HuH-7.5 (cell line): ENCODE results near the gene PSMB1.

Experiments
- DNase-seq: peaks from one replicate; pipeline ENCODE4 v3.0.0; 2011; ENCODE audit warnings: low spot score

The PSMB1 gene

DNA sequence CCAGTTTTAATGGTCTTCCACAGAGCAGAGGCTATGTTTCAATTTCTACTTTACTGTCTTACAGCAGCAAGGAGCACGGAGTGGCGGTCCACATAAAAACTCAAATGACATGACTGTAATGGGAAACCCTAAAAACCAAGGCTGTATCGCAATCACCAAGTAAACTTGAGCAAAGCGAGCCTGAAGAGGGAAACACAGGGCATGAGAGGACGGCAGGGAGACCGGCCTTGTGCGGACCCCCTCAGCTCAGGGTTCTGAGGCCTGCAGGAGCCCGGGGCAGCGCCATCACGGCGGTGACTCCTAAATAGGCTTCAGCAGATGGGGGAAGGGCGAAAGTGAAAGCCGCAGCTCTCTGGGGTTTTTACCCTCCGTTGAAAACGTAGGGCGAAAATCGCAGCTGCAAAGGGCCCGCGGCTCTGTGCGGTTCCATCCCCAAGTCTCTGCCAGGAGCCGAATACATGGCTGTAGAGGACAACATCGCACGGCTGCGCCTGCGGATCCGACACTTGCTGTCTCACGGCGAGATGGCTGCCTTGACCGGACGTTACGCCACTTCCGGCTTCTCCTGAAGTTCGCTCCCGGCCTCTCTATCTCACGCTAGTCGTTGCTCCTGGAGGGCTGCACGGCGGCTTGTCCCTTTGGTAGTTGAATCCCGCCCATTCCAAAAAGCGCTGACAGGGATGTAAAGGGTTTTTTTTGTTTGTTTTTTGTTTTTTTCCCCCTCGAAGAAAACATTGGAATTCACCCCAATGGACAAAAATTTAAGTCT lies at the start of gene PSMB1:
Gene PSMB1 (minus strand): TSS at position 543 of the 769 bp plus-strand sequence. CDS start 65 bp downstream, at position 478.
- DNase-seq: peak; percentile 43

DNA sequence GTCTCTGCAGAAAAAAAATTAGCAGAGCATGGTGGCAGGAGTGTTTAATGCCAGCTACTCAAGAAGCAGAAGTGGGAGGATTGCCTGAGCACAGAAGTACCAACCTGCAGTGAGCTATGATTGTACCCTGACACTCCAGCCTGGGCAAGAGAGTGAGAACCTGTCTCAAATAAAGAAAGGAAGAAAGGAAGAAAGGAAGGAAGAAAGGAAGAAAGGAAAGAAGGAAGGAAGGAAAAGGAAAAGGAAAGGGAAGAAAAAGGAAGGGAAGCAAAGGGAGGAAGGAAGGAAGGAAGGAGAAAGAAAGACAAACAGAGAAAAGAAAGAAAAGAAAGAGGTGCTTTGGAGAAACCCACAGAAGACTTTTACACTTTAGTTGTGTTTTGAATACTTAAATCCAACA lies 44.2 kb upstream of the PSMB1 start:
- no peak for DNase-seq

DNA sequence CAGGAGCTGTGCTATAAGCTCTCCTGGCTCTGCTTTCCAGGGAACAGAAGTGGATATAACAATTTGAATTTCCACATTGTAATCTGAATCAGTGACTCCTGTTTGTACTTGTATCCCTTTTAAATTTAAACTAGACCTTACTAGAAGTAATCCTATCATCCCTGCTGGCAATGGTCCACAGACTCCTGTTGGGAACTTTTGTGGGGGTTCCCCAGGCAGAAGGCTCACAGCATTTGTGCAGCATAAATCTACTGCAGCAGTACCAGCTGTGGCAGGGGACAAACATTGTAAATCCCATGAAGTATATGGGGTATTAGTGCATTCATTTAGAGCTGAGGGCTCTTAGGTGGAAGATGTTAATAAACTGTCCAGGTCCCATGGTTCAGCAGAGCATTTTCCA lies 43.3 kb upstream of the PSMB1 start:
- DNase-seq: no peak

DNA sequence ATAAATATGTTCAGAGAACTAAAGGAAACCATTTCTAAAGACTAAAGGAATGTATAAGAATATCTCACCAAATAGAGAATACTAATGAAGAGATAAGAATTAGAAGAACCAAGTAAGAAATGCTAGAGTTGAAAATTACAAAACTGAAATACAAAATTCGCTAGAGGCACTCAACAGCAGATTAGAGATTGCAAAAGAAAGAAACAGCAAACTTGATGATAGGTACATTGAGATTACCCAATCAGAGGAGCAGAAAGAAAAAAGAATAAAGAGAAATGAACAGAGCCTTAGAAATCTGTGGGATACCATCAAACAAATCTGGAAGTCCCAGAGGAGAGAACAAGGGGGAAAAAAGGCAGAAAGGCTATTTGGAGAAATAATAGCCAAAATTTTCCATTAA lies 37.6 kb upstream of the PSMB1 start:
- DNase-seq: no peak

DNA sequence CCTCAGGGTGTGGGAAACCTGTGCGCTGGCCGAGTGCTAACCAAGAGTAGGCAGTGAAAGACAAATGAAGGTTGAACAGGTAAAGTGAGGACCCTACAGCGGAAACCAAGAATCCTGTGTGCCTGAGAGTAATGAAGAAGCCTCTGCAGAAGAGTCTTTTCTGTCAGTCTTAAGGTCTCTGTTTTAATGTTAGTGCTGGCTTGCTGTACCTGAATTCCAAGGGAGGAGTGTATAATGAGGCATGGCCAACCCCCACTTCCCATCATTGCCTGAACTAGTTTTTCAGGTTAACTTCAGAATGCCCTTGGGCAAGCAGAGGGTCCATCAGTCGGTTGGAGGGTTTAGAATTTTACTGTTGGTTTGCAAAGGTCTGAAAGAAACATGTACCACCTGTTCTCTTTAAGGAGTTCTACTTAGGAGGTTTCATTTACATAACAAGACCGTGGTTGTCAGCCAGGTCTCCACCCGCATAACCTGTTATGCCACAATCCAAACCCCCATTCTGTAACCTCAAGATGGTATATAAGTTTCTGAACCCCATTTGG lies 31.9 kb upstream of the PSMB1 start:
- DNase-seq: no peak

DNA sequence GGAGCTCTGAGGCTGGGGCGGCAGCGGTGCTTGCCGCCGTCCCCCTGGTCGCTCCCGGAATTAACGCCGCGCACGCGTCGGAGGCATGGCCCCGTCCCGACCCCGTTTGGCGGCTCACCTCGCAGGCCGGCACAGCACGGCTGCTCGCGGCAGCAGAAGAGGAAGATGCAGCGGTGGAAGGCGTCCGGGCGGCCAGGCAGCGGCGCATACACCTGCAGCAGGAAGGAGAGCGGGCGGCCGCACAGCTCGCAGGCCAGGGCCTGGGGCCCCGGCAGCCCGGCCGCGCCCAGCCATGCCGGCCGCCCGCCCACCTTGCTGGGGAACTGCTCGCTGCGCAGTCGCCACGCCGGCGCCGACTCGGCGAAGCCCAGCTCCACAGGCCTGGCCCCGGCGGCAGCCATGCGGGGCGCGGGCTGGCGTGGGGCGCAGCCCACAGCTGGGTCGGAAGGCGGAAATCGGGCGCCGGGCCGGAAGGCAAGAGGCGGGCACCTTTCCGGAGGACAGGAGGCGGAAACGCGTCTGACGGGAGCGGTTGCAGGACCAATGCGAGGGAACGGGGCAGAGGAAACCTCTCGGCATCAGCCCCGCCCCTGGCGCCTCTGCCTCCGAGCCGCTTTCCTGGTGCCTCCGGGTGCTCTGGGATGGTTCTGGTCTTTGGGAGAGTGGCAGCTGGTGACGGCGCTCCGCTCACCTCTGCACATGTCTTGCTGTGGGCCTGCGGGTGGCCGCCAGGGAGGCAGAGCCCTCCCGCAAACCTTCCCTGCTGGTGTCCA lies 31.3 kb upstream of the PSMB1 start, which contains the start of gene PDCD2:
Gene PDCD2 (minus strand): TSS at position 457 of the 773 bp plus-strand sequence. CDS start 56 bp downstream, at position 401.
- peak; percentile 85 for DNase-seq

DNA sequence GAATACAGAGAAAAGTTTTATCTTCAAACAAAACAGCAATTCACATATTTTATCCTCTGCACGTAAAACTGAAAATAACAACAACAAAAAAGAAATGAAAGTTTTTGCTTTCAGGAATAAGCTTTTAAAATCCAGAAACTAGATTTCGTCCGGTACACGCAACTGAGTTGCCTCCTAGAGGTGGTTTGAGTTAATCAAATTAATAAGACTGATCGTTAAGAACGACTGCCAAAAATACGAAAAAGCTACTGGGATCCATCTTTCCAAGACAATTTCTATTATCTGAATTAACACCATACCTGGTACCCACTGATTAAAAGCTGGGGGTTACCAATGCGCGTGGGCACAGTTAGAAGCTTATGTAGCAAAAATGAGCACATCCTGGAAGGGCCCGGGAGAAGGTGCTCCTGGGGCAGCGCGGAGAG lies 30.7 kb upstream of the PSMB1 start:
- DNase-seq: no peak

DNA sequence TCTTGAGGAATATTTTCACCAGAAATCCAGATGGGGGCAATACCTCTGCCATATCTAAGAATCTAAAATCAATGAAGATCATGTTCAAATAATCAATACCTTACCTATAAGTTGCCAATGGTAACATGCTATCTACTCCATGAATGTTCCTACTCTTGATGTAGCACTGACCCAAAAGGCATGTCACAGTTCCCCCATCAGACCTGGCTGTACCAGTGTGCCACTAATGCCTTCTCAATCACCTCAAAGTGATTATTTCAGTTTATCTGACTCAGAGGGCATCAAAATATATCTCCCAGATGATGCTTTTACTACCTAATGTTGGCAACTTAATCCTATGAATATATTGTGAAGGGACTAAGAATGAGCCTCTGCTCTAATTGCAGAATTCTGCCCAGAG lies 25.8 kb upstream of the PSMB1 start:
- no peak for DNase-seq

DNA sequence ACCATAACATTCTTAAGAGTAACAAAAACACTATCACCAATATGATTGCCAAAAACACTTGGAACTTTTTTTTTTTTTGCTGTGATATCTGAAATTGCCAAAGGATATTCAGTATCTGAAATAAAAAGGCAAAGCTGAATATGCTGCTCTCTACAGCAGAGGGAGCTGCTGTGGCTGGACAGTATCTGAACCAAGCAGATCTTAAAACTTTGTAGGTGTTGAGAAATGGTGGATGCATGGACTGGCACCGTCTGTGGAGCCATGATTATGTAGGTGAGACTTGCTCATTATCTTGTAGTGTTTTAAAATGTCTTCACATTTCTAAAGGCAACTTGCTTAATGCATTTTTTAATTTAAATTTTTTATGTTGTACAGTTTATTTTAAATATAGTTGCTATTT lies 22.1 kb upstream of the PSMB1 start:
- no peak for DNase-seq

DNA sequence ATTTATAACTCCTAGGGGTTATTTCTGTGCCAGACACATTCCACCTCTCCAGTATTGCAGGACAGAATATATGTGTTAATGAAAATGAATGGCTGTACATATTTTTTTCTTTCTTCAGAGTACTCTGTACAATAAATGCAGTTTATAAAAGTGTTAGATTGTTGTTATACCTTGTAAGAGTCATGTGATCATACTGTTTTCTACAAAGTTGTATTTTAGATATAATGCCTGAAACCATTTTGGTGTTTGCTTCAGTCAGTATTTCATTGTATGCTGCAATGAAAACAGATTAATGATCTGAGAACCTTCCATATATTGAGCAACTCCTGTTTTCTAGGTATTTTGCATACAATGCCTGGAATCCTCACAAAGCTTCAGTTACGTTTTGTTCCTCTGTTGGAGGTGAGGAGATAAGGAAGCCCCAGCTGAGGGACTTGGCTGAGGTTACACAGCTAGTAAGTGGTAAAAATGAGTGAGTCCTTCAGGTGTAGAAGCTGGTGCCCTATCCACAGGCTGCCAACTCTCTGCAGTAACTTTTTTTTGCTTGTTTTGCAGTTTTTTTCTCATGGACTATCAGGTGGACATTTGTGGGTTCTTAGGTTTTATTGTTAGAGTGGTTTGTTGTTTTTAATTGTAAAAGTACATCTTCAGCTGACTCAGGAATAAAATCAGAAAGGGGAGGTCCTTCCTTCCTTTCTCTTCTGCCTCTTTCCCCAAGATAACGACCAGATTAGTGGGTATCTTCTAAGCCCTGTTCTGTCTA lies 19.8 kb upstream of the PSMB1 start:
- no peak for DNase-seq

DNA sequence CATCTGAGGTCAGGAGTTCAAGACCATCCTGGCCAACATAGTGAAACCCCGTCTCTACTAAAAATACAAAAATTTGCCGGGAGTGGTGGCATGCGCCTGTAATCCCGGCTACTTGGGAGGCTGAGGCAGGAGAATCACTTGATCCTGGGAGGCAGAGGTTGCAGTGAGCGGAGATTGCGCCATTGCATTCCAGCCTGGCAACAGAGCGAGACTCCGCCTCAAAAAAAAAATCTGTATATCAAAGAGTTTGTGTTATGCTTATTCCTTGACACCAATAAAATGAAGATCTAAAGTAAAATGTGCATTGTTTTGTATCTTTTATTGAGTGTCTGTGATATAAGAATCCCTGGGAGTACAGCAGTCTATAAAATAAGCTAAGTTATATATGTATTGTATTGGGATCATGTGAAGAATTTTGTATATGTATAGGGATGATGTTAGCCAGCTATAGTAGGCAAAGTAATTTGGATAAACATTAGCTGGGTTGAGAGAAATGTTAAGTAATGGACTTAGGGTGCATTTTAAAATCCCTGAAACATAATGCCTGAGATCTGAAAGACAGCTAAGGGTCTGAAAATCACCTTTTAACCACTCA lies 11.9 kb upstream of the PSMB1 start:
- DNase-seq: no peak

DNA sequence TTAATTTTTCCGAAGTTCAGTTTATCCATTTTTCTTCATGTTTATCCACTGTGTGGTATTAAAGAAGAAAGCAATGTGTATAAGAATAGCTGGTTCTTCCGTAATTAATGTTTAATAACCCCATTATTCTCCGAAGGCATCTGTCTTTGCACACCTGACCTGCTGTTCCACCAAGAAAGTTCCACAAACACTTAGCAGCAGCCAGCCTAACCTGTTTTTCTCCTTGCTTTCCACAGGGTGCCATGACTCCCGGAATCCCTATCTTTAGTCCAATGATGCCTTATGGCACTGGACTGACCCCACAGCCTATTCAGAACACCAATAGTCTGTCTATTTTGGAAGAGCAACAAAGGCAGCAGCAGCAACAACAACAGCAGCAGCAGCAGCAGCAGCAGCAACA lies 8.4 kb upstream of the PSMB1 start:
- no peak for DNase-seq

DNA sequence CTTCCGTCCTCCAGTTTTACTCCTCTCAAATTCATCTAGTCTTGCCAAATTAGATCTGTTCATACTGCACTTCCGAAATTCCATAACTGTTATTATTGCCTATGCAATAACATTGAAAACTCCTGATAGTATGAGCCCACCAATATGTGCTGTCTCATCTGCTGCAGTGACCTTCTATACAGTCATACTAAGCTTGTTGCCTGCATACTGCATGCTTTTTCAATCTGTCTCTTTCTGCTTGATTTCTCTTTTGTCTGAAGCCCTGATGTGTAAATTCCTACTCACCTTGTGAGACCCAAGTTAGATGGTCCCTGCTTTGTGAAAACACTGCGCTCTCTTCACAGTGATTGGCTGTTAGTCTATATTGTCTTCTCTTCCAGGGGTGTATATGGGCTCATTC lies 2.2 kb upstream of the PSMB1 start:
- DNase-seq: no peak

DNA sequence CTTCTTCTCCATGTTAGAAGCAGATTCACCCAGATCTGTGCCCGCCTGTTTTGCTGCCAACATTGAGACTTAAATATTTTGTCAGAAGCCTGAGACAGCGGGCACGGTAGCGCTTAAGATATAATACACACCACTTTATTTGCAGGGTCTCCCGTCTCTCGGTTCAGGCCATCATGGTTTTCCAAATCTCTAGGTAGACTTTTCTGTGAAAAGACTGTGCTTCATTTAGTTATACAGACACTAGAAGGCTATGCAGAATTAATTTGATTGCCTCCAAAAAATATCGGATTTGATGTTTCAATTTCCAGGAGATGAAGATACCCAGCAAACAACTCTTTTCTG lies 1.7 kb upstream of the PSMB1 start:
- DNase-seq: no peak

DNA sequence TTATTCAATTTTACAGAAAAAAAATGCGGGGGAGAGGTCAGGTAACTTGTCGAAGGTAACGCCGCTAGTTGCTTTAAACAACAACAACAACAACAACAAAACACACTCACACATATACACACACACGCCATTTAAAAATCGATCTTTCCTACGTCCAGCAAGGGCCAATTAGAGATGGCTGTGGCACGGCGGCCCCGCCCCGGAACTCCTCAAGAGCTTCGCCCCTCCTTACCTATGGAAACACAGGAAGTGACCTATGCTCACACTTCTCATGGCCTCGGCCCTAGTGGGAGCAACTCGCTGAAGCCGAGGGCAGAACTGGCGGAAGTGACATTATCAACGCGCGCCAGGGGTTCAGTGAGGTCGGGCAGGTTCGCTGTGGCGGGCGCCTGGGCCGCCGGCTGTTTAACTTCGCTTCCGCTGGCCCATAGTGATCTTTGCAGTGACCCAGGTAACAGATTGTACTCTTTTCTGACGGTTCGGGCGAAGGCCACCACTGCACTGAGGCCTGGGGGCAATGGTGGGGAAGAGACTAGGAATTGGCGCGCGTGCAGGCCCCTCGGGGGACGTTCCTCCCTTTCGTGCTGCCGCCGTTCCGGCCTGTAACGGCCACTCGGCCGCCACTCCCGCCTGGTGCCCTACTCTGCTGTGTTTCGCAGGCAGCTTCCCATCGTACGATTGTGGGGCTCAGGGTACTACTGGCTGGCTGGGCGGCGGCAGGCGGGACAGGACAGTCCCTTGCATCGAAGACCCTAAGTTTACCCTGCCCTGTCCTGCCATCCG lies 1.1 kb upstream of the PSMB1 start, which contains the start of gene TBP:
Gene TBP (plus strand): TSS at position 357 of the 783 bp plus-strand sequence. CDS start 2,661 bp downstream, outside the sequence.
- DNase-seq: peak; percentile 60

DNA sequence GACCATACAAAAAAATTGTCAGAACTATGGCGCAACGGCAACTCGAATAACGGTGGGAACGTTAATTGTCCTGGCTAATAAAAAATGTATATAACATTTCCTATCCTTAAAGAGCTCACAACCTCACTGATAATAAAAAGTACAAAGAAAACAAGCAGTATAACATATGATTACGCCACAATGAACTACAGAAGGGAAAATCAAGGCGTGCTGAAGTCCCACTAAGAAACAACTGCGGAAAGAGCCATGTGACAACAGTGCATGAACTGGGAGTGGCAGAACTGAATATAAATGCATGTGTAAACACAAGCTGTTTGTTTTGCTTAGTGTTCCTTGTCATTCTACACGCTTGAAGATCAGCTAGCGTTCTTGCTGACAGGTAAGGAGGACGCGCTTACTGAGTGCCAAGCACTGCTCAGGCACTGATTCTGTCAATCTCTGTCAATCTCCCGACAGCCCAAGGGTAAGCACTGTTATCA lies 466 bp upstream of the PSMB1 start:
- no peak for DNase-seq

DNA sequence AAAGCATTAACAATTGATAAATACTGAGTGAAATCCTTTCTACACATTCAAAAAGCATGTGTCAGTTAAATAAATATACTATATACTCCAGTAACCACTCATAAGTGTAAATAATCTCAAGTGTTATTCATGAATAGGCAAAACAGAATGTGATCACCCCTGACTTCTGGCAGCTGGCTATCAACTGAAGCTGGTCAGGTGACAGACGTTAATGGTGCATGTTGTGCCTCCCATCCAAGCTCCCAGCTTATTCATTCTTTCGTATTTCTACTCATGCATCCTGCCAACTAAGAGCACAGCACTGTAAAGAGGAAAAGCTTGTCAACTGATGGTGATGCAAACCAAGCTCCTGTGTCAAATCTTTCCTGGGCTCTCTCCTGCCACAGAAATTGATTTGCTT lies 7.7 kb downstream of the PSMB1 start:
- no peak for DNase-seq

DNA sequence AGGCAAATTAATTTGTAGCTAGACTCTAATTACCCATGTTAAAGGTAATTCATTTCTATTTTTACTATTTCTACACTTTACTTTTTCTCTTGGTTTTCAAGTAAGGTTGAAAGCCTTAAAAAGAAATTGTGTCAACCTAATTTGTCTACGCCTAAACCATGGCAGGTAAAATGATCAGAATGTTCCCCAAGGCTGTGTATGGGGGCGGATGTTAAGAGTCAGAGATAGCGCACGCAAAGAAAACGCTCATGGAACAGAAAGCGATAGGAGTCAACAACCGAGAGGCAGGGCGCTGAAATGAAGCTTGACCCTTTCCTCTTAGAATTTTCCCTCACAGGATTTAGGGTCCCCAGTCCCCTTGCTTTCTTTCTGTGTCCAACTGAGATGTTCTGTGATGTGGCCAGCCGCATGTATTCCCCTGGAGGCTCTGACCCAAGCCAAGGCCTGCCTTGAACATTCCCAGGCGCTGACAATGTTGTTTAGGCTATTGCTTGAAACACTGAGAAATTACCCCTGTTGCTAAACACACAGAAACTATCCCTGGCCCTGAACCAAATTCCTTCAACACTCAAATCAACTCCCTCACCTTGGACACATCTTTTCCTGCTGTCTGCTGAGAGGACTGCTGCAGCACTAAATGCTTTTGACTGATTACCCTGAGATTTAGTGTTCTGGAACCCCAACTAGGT lies 10.9 kb downstream of the PSMB1 start:
- DNase-seq: no peak

DNA sequence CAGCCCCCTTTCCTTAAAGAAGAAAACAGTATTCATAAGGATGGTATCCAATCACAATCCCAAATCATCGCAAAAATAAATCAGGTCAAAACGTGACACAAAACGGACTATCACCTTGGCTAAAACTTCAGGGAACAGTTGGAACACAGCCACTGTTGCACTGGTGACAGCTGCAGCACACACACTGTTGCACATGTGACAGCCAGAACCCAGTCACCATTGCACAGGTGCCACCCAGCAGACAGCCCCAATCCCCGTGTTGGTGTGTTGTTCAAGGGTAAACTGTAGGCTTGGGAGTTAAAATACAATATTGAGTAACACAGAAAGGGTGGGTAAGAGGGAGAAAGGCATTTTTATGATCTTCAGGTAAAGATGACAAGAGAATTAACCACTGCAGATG lies 15.8 kb downstream of the PSMB1 start:
- DNase-seq: no peak

DNA sequence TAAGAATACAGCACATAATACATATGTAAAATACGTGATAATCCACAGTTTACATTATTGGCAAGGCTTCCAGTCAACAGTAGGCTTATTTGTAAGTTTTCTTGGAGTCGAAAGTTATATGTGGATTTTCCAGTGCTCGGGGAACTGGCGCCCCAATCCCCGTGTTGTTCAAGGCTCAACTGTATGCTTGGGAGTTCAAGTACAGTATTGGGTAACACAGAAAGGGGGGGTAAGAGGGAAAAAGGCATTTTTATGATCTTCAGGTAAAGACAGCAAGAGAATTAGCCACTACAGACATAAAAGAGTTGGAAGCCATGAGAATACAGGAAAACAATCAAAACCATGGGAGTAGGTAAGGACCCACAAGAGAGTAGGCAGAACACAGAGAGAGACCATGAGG lies 16.4 kb downstream of the PSMB1 start:
- no peak for DNase-seq
